Measurements from ENCODE around the gene SCLY.

DNA sequence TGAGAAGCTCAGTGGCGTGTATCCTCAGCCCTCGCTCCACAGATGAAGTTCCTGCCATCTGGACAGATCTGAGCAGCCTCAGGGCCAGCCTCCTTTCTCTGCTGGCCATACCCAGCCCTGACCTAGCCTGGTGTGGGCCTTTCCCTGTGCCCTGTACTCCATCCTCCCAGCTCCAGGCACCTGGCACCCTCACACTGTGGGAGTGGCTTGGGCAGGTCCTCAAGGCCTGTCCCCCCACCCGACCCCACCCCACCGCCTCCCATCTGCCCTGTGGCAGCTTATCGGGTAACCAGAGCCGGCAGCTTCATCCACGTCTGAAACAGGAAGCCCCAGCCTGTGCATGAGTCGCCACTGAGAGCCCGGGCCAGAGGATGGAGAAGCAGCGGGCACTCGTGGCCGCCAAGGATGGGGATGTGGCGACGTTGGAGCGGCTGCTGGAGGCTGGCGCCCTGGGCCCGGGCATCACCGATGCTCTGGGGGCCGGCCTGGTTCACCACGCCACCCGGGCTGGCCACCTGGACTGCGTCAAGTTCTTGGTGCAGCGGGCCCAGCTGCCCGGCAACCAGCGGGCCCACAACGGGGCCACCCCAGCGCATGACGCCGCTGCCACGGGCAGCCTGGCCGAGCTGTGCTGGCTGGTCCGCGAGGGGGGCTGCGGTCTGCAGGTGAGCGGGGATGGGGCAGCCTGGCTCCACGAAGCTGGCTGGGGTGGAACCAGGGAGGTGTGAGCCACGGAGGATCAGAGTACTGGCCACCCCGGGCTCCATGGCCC lies 39.4 kb downstream of the SCLY start, which contains the start of gene ESPNL:
- no peak for TF ChIP-seq POLR2A (IDR thresholded peaks at IDR 0.05)
- TF ChIP-seq, protein P1, sequence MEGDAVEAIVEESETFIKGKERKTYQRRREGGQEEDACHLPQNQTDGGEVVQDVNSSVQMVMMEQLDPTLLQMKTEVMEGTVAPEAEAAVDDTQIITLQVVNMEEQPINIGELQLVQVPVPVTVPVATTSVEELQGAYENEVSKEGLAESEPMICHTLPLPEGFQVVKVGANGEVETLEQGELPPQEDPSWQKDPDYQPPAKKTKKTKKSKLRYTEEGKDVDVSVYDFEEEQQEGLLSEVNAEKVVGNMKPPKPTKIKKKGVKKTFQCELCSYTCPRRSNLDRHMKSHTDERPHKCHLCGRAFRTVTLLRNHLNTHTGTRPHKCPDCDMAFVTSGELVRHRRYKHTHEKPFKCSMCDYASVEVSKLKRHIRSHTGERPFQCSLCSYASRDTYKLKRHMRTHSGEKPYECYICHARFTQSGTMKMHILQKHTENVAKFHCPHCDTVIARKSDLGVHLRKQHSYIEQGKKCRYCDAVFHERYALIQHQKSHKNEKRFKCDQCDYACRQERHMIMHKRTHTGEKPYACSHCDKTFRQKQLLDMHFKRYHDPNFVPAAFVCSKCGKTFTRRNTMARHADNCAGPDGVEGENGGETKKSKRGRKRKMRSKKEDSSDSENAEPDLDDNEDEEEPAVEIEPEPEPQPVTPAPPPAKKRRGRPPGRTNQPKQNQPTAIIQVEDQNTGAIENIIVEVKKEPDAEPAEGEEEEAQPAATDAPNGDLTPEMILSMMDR (IDR thresholded peaks at IDR 0.05): no peak
